Activated T-cell treated with anti-CD3 and anti-CD28 coated beads for 48 hours (primary cell): Measurements from ENCODE around the gene ACOT7.
"Not testable (repeated sequence)": the region's sequence is repeated elsewhere in the genome, so short reads cannot be mapped to it uniquely, and the experiment has no call there.

Experiments used
- DNase-seq: peaks from one replicate; pipeline ENCODE4 v3.0.0-alpha.2; 2020; ENCODE audit warnings: low read depth

The ACOT7 gene

DNA sequence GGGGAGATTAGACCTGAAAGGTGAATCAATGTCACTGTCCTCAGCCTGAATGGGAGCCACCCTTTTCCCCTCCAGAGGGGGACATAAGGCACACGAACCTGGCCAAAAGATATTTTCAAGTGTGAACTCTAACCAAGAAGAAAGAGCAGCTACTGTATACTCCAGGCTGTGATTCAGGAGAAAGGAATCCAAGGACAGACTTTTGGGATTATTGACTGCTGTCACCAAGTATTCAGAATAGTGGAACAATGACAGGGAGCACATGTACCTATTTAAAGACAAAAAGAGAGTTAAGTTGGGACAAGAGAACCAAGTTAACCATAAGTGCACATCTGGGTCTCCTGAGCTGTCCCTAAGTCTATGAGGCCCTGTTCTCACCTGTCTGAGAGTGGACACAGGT, 160.2 kb downstream of the ACOT7 start:
- no peak for DNase-seq

DNA sequence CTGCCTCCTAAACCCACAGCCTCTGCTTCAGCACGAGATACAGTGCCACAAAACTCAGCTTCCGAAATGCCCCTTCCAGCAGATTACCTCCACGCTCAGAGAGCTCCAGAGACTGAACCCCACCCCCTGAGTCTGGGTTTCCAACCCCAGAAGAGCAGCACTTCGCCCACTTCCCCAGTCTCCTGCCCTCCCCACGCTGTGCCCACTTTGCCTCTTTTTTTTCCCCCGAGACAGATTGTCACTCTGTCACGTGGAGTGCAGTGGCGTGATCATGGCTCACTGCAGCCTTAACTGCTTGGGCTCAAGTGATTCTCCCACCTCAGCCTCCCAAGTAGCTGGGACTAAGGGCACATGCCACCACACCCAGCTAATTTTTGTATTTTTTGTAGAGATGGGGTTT, 167.9 kb downstream of the ACOT7 start:
- DNase-seq: no peak

DNA sequence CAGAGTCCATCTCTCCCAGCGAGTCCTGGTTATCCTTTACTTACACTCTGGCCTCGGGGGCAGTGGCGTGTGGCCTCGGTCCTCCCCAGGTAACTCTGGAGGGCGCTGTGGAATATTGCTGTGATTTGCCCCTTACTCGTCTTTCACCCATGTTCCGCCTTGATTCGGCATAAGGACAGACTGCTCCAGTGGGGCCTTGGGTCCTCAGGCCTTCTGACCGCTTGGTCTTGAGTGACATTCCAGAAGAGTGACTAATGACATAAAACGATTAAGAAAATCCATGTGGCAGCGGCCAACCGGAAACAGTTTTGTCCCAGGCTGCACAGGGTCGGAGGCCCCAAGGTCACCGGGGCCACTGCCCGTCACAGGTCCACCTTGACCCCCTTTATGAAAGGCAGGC, 168.8 kb downstream of the ACOT7 start:
- DNase-seq: no peak

DNA sequence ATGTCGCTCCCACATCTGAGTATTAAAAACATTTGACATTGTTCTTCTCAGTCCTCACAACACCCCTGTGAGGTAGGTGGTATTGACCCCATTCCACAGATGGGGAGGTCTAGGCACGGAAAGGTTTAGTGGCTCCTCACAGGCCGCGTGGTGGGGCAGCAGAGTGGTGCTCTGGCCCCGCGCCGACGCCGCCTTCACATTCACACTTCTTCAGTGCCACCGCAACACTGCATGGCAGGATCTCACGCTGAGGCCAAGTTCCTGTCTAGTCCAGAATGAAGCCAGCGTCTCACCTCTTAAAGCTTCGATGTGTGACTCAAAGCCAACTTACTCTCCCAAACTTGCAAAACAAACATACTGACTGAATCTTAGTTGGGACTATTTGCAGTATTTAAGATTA, 169.9 kb downstream of the ACOT7 start:
- DNase-seq: no peak

DNA sequence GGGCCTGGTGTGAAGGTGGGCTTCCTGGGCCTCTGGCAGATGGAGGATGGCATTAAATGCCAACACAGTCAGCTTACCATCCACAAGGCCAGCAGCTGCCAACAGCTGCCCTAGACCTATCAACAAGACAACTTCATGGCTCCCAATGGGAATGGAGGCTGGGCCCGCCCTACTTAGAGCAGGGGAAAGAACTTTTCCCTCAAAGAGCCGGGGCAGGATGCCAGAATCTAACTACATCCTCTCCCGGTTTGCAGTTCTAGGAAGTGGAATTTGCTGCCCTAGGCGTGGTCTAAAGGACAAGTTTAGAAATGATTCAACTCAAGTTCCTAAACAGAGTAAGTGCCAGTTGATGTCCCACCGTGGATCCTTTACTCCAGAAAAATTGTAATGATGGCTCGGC, 170.9 kb downstream of the ACOT7 start:
- no peak for DNase-seq

- no peak for DNase-seq
These were observed 172.3 kb downstream of the ACOT7 start for GRCh38 chr1:6221210-6221784.

DNA sequence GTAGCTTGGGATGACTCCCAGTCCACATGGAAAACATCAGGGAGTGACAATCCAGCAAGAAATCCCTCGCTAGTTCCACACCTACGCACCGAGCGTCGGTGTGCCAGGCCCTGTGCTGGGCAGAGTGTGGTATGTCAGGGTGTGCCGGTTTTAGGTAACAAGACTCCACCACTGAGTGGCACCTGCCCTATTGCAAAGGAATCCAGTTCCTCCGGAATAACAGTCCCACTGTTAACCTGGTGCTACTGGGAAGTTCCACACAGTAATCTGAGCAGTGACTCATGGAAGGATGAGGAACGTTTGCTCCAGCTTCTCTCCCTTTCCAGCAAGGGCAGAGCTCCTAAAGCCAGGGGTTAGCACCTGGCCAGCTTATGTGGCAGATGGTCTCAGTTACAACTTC, 173.3 kb downstream of the ACOT7 start:
- DNase-seq: no peak

- not testable (repeated sequence) for DNase-seq
These were observed 173.9 kb downstream of the ACOT7 start for GRCh38 chr1:6219641-6220040.

DNA sequence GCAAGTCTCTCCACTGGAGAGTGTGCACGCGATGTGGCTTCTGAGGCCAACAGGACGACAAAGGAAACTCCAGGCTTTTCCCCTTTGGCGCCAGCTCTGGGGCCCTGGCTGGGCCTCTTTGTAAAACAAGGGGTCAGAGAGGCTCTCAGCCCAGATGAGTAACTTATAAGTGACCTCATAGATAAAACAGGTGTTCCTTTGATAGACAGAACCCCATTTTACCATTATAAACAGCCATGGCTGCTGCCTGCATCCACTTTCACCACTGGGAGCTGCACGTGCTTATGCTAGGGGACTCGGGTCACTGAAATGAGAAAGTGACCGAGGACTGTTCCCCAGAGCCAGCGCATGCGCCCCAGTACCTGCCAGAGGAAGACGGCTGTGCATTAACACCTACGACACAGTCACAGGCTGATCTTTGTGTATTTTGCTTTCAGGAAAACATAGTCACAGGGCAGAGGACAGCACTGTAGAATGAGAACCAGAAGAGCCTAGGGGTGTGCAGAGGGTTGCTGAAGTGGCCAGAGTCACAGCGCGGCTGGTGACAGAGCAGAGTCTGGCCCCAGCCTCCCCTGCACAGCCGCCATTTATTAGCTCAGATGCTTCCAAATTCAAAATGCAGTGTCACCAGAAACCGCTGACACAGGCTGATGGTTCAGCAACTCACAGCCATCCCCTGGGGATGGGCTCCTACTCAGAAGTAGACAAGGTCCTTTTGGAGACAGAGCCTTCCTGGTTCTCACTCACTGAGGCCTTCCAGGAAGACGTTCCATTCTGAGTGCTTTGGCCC, 175.0 kb downstream of the ACOT7 start:
- no peak for DNase-seq
